ENCODE results near the gene SRPK2.

DNA sequence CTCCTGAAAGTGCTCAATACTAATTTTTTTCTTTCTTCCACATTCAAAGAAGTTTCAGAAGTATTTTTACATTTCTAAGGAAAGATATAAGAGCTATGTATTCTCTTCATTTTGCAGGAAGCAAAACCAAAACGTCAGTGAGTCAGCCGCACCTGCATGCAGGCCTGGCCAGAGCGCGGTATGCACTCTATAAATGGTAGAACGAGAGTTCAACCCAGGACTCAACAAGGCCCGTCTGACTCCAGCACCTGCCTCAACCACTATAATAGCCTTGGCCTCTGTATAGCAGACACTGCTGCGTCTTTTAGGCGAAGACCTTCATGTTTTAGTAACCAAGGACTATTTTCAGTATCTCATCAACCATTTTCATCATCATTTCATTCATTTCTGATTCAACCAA lies 261.5 kb downstream of the SRPK2 start:
- TF ChIP-seq, protein P1, sequence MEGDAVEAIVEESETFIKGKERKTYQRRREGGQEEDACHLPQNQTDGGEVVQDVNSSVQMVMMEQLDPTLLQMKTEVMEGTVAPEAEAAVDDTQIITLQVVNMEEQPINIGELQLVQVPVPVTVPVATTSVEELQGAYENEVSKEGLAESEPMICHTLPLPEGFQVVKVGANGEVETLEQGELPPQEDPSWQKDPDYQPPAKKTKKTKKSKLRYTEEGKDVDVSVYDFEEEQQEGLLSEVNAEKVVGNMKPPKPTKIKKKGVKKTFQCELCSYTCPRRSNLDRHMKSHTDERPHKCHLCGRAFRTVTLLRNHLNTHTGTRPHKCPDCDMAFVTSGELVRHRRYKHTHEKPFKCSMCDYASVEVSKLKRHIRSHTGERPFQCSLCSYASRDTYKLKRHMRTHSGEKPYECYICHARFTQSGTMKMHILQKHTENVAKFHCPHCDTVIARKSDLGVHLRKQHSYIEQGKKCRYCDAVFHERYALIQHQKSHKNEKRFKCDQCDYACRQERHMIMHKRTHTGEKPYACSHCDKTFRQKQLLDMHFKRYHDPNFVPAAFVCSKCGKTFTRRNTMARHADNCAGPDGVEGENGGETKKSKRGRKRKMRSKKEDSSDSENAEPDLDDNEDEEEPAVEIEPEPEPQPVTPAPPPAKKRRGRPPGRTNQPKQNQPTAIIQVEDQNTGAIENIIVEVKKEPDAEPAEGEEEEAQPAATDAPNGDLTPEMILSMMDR (IDR thresholded peaks at IDR 0.05): no peak
- no peak for TF ChIP-seq EP300 (IDR thresholded peaks at IDR 0.05)
- TF ChIP-seq POLR2AphosphoS5 (IDR thresholded peaks at IDR 0.05): no peak
- no peak for TF ChIP-seq POLR2A (IDR thresholded peaks at IDR 0.05)

Data from suprapubic skin (tissue), 4 donors.